NCI-H345 treated with DMSO at 0.1 percent for 48 hours (cell line): ENCODE measurements around the gene CBS.
"Not testable (repeated sequence)": the region's sequence is repeated elsewhere in the genome, so short reads cannot be mapped to it uniquely, and the experiment has no call there.

Source experiments
- DNase-seq: peaks from one replicate; lab custom pipeline; 2025; ENCODE audit not compliant: unreplicated experiment; lab: John Stamatoyannopoulos, UW

CBS gene

GRCh38 chr21:43075170-43076022, at the start of gene CBS:
TSS of gene CBS (minus strand) at chr21:43075835. CDS start at chr21:43072193, 3,642 bp downstream.
- DNase-seq, result not testable (repeated sequence)

GRCh38 chr21:43115956-43116355, 40.3 kb upstream of the CBS start:
- DNase-seq, result not testable (repeated sequence)

GRCh38 chr21:43114483-43114882, 38.8 kb upstream of the CBS start:
- DNase-seq, result not testable (repeated sequence)

- DNase-seq, result not testable (repeated sequence)
These were observed 33.4 kb upstream of the CBS start for GRCh38 chr21:43109006-43109405.

GRCh38 chr21:43108177-43108576, 32.5 kb upstream of the CBS start:
- not testable (repeated sequence) for DNase-seq

- DNase-seq, result not testable (repeated sequence)
These were observed 32.1 kb upstream of the CBS start for GRCh38 chr21:43107794-43108137.

GRCh38 chr21:43106965-43107793, 31.5 kb upstream of the CBS start, which contains the start of gene U2AF1:
TSS of gene U2AF1 (minus strand) at chr21:43107570. CDS start at chr21:43107494, 76 bp downstream.
- DNase-seq, result not testable (repeated sequence)

- not testable (repeated sequence) for DNase-seq
These were observed 29.0 kb upstream of the CBS start for GRCh38 chr21:43104642-43105041.

- not testable (repeated sequence) for DNase-seq
These were observed 26.6 kb upstream of the CBS start for GRCh38 chr21:43102281-43102680.

- not testable (repeated sequence) for DNase-seq
These were observed 26.0 kb upstream of the CBS start for GRCh38 chr21:43101676-43102075.

- not testable (repeated sequence) for DNase-seq
These were observed 25.4 kb upstream of the CBS start for GRCh38 chr21:43101000-43101399.

- not testable (repeated sequence) for DNase-seq
These were observed 16.5 kb upstream of the CBS start for GRCh38 chr21:43091979-43092614.

GRCh38 chr21:43090947-43091346, 15.3 kb upstream of the CBS start:
- not testable (repeated sequence) for DNase-seq

- not testable (repeated sequence) for DNase-seq
These were observed 13.8 kb upstream of the CBS start for GRCh38 chr21:43089463-43089862.

- not testable (repeated sequence) for DNase-seq
These were observed 7.1 kb upstream of the CBS start for GRCh38 chr21:43082587-43083300.

- not testable (repeated sequence) for DNase-seq
These were observed 1.0 kb upstream of the CBS start for GRCh38 chr21:43076643-43077042.

GRCh38 chr21:43076023-43076637, 495 bp upstream of the CBS start:
- not testable (repeated sequence) for DNase-seq

- not testable (repeated sequence) for DNase-seq
These were observed 1.1 kb downstream of the CBS start for GRCh38 chr21:43074401-43075169.

GRCh38 chr21:43072742-43073141, 2.9 kb downstream of the CBS start:
- DNase-seq, result not testable (repeated sequence)
